Skeletal muscle cell (primary cell): Measurements from ENCODE around the gene AP3B1.
A peak's percentile ranks its signal among the peaks of the same experiment; 100 is the strongest.
"Not testable (repeated sequence)": the region's sequence is repeated elsewhere in the genome, so short reads cannot be mapped to it uniquely, and the experiment has no call there.

Source experiments
- DNase-seq: peaks from one replicate; pipeline ENCODE4 v3.0.0-alpha.2; 2010; ENCODE audit warnings: low read depth
- H3K4me3 ChIP-seq: 2 replicates; pipeline ENCODE4 v1.5.1; 2011; ENCODE audit warnings: low read depth, mild to moderate bottlenecking, control low read depth, low read length, moderate library complexity

AP3B1 gene

GRCh38 chr5:78103232-78103918 is 191.1 kb downstream of the AP3B1 start:
- H3K4me3 ChIP-seq, result no peak overlapping the region
- no peak for DNase-seq

DNA sequence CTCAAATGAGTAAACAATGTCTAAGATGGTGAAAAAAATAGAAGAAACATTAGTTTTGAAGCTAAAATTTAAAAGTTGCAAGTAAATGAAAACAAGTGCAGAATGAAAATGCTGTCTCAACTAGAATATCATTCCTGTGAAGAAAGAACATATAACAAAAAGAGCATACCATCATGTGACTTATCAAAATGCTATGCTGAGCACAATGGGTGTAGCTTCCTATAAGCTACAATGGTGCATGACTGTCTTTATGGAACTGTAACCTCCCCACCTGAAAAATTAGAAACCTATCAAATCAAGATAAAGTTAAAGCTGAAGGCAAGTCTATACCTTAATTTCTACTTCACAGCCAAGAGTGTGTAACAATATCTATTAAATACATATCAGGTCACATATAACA is 192.0 kb downstream of the AP3B1 start:
- H3K4me3 ChIP-seq, result no peak overlapping the region
- no peak for DNase-seq

- DNase-seq, result no peak
- no peak overlapping the region for H3K4me3 ChIP-seq
These were observed 199.4 kb downstream of the AP3B1 start for GRCh38 chr5:78095125-78095524.

DNA sequence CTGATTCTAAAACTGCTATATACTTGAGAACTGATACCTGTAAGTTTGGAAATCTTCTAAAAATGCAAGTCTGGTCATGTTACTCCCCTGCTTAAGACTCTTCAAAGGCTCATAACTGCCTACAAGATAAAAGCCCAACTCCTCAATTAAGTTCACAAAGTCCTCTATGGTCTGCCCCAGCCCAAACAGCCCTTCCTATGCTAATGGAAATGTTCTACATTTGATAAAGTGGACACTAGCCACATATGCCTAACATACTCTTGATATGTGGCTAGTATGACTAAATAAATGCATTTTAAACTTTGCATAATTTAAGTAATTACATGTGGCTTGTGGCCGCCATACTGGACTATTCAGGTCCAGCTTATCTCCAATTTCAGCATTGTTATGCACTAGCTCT is 204.5 kb downstream of the AP3B1 start:
- no peak overlapping the region for H3K4me3 ChIP-seq
- no peak for DNase-seq

GRCh38 chr5:78078858-78079257 is 215.6 kb downstream of the AP3B1 start:
- DNase-seq, result no peak
- no peak overlapping the region for H3K4me3 ChIP-seq

DNA sequence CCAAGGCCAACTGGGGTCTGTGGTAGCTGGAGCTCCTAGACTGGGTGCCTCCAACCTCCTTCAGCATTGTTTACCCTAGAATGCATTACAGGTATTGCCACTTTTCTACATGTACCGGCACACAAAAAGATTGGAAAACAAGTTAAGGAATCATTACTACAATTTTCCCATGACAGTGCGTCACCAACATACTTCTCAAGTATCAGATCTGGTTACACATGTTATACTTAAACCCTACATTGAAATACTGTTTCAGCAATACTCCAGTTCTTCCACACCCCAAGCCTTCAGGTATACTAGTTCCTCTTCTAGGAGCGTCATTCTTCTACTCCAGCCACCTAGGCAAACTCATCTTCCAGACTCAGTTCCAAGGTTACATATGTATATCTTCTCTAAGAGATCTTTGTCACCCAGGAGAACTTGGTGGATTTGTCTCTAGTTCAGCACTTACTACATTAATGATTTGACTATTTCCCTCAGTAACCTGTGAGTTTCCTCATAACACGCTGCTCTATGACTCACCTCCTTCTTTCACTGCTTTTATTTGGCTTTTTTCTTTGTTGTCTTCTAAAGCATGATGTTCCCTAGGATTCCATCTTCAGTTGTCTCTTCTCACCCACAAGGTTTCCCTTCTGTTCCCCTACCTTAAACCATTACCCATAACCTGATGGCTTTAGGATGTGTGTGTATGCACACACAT is 217.0 kb downstream of the AP3B1 start:
- DNase-seq, result no peak

DNA sequence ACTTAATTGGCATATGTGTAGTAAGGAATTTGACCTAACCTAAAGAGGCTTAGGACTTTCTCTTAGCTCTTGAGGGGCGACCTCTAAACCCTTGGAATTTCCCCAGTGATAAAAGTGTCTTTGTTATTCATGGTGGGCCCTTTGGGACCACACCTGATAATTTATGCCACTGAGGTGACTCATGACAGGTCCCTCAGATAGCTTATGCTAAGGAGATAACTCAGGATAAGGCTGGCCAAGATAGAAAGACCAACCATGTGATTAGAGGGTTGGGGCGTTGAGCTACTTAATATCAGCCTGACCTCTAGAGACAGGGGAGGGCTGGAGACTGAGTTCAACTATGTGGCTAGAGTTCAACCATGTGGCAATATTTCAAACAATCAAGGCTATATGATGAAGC is 218.1 kb downstream of the AP3B1 start:
- DNase-seq, result no peak
- H3K4me3 ChIP-seq, result no peak overlapping the region

More for the DNA sequence above, 217.0 kb downstream of the AP3B1 start:
- no peak overlapping the region for H3K4me3 ChIP-seq

DNA sequence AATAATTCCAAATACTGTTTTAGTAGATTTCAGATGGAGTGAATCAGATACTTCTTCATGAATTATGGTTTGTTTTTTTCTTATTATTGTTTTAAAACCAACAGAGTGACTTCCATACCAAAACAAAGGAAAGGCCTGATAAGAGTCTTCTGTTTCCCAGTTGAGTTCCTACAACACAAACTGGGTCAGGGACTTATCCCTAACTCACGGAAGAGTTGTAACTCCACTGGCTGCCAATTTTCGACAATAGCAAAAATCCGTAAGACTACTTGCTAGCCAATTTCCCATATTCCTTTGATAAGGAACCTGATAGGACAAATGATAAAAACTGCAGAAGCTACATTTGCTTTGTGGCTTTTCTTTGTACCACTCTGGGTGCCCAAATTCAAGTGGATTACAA is 219.2 kb downstream of the AP3B1 start:
- H3K4me3 ChIP-seq, result no peak overlapping the region
- no peak for DNase-seq

DNA sequence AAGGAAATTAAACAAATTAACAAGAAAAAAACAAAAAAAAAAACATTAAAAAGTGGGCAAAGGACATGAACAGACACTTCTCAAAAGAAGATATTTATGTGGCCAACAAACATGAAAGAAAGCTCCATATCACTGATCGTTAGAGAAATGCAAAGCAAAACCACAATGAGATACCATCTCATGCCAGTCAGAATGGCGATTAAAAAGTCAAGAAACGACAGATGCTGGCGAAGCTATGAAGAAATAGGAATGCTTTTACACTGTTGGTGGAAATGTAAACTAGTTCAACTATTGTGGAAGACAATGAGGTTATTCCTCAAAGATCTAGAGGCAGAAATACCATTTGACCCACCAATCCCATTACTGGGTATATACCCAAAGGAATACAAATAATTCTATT is 223.8 kb downstream of the AP3B1 start:
- not testable (repeated sequence) for H3K4me3 ChIP-seq, DNase-seq

DNA sequence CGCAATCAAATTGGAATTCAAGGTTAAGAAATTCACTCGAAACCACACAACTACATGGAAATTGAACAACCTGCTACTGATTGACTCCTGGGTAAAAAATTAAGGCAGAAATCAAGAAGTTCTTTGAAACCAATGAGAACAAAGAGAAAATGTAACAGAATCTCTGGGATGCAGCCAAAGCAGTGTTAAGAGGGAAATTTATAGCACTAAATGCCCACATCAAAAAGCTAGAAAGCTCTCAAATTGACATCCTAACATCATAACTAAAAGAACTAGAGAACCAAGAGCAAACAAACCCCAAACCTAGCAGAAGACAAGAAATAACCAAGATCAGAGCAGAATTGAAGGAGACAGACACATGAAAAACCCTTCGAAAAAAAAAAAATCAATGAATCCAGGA is 226.9 kb downstream of the AP3B1 start:
- not testable (repeated sequence) for H3K4me3 ChIP-seq, DNase-seq

GRCh38 chr5:78066722-78067121 is 227.8 kb downstream of the AP3B1 start:
- H3K4me3 ChIP-seq, DNase-seq: not testable (repeated sequence)

DNA sequence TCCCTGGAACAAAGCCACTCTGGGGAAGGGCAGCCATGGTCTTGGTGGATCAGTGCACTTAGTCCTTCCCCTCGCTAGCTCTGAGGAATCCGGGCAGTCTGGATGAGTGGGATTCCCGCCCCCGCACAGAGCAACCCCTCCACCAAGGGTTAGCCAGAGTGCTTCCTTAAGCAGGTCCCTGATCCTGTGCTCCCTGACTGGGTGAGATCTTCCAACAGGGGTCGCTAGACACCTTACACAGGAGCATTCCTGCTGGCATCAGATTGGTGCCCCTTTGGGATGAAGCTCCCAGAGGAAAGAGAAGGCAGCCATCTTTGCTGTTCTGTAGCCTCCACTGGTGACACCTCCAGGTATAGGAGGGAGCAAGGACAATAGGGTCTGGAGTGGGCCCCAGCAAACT is 228.8 kb downstream of the AP3B1 start:
- no peak for DNase-seq
- H3K4me3 ChIP-seq, result no peak overlapping the region

GRCh38 chr5:78064941-78065472 is 229.5 kb downstream of the AP3B1 start:
- no peak overlapping the region for H3K4me3 ChIP-seq
- no peak for DNase-seq

DNA sequence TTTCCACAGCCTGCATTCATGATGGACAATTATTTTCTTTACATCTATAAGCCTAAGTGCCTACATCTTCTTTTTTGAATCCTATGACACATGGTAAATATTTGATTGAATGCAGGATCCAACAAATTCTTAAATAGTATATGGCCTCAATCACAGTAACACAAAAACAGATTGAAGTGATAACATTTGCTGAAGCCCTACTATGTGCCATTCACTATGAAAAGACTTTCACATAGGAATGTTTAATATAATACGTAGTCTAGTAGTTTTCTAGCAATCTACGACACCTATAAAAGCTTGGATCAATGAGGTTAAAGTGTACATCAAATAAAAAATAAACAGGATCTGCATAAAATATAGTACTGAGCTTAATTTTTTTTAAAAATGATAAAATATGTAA is 231.0 kb downstream of the AP3B1 start:
- no peak overlapping the region for H3K4me3 ChIP-seq
- no peak for DNase-seq

GRCh38 chr5:78062645-78063044 is 231.9 kb downstream of the AP3B1 start:
- DNase-seq, result no peak
- H3K4me3 ChIP-seq, result no peak overlapping the region

- no peak overlapping the region for H3K4me3 ChIP-seq
- DNase-seq, result peak; percentile 9
These were observed 234.1 kb downstream of the AP3B1 start for GRCh38 chr5:78060421-78060820.

DNA sequence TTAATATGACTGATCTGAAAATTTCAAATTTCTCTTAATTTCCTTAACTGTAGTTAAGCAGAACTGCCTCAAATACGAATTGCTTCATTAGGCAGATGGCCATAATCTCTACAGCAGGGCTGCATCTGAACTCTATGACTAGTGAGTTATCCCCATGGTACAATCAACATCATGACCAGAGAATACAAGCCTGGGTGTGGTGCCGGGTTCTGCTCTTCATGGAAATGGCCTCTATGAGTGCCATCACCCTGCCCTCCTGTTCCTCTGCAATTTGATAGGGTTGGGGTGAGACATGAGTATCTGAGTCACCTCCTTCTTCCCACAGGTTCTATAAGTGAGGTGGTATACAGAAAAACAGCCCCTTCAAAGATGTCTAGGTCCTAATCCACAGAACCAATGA is 235.9 kb downstream of the AP3B1 start:
- H3K4me3 ChIP-seq, result no peak overlapping the region
- no peak for DNase-seq

- no peak for DNase-seq
- H3K4me3 ChIP-seq, result no peak overlapping the region
These were observed 237.5 kb downstream of the AP3B1 start for GRCh38 chr5:78056901-78057514.

GRCh38 chr5:78056053-78056452 is 238.4 kb downstream of the AP3B1 start:
- DNase-seq, result no peak
- H3K4me3 ChIP-seq, result no peak overlapping the region

- no peak for DNase-seq
- H3K4me3 ChIP-seq, result no peak overlapping the region
These were observed 243.6 kb downstream of the AP3B1 start for GRCh38 chr5:78050888-78051287.

DNA sequence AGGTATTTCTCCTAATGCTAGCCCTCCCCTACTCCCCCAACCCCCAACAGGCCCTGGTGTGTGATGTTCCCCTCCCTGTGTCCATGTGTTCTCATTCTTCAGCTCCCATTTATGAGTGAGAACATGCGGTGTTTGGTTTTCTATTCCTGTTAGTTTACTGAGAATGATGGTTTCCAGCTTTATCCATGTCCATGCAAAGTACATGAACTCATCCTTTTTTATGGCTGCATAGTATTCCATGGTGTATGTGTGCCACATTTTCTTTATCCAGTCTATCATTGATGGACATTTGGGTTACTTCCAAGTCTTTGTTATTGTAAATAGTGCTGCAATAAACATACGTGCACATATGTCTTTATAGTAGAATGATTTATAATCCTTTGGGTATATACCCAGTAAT is 247.7 kb downstream of the AP3B1 start:
- not testable (repeated sequence) for DNase-seq, H3K4me3 ChIP-seq
